HL-60/S4 treated with phorbol 12-myristate 13-acetate at 8.2 ng/mL for 4 days and 3 days (cell line): ENCODE results near the gene C1orf232.

Experiments
- in situ Hi-C: fragments of 300-500 bp; cut with MboI; formaldehyde crosslinking; loops from 2 replicates; pipeline ENCODE4 v1.15.0; 2022; ENCODE audit warnings: low sequenced_read_pairs

C1orf232 gene

GRCh38 chr1:26158271-26158907 is 10.4 kb downstream of the C1orf232 start:
- in situ Hi-C loops = loop anchor here (10.0 kb wide), 1 partner anchor 54 kb away; no protein-coding TSS in a partner anchor

- in situ Hi-C loops = loop anchor here (10.0 kb wide), 1 partner anchor 52 kb away; no protein-coding TSS in a partner anchor
These were observed 12.3 kb downstream of the C1orf232 start for GRCh38 chr1:26156285-26157038.

- in situ Hi-C loops = loop anchor here (10.0 kb wide), 1 partner anchor 51 kb away; no protein-coding TSS in a partner anchor
These were observed 13.1 kb downstream of the C1orf232 start for GRCh38 chr1:26155370-26156284.

- in situ Hi-C loops = loop anchor here (10.0 kb wide), 1 partner anchor 50 kb away; no protein-coding TSS in a partner anchor
These were observed 14.0 kb downstream of the C1orf232 start for GRCh38 chr1:26154750-26155149.

GRCh38 chr1:26153966-26154532 is 14.7 kb downstream of the C1orf232 start:
- in situ Hi-C loops = loop anchor here (10.0 kb wide), 1 partner anchor 49 kb away; no protein-coding TSS in a partner anchor

GRCh38 chr1:26148887-26149286 is 19.9 kb downstream of the C1orf232 start:
- in situ Hi-C loops = no loop called here

GRCh38 chr1:26145960-26146294 is 22.8 kb downstream of the C1orf232 start:
- in situ Hi-C loops = no loop called here

GRCh38 chr1:26145041-26145959 is 23.5 kb downstream of the C1orf232 start:
- in situ Hi-C loops = no loop called here

- in situ Hi-C loops = no loop called here
These were observed 26.6 kb downstream of the C1orf232 start for GRCh38 chr1:26142159-26142558.

GRCh38 chr1:26138974-26139558 is 29.7 kb downstream of the C1orf232 start:
- in situ Hi-C loops = no loop called here

- in situ Hi-C loops = no loop called here
These were observed 34.3 kb downstream of the C1orf232 start for GRCh38 chr1:26134466-26134865.

- in situ Hi-C loops = no loop called here
These were observed 36.0 kb downstream of the C1orf232 start for GRCh38 chr1:26132834-26133167.

GRCh38 chr1:26132128-26132833 is 36.5 kb downstream of the C1orf232 start:
- in situ Hi-C loops = no loop called here

- in situ Hi-C loops = no loop called here
These were observed 38.1 kb downstream of the C1orf232 start for GRCh38 chr1:26130695-26131094.

- in situ Hi-C loops = no loop called here
These were observed 39.0 kb downstream of the C1orf232 start for GRCh38 chr1:26129778-26130177.

GRCh38 chr1:26127235-26128163 is 41.3 kb downstream of the C1orf232 start:
- in situ Hi-C loops = no loop called here

GRCh38 chr1:26126321-26127084 is 42.3 kb downstream of the C1orf232 start:
- in situ Hi-C loops = no loop called here
